Mesendoderm (in vitro differentiated cells): ENCODE data around the gene BCL3.

Source experiments
- DNase-seq: peaks from one replicate; pipeline ENCODE4 v3.0.0; 2013
- H2AK5ac ChIP-seq: 2 replicates; pipeline ENCODE4 v1.6.1; 2013; ENCODE audit warnings: low read length, inconsistent platforms
- H2BK120ac ChIP-seq: 2 replicates; pipeline ENCODE4 v1.6.1; 2013; ENCODE audit warnings: low read depth, mild to moderate bottlenecking, low read length, moderate library complexity, mixed read lengths
- H2BK15ac ChIP-seq: replicated peaks from 2 replicates; pipeline ENCODE4 v1.6.1; 2013; ENCODE audit warnings: low read depth, mild to moderate bottlenecking, moderate library complexity
- H2BK5ac ChIP-seq: 2 replicates; pipeline ENCODE4 v1.6.1; 2013; ENCODE audit warnings: low read length, inconsistent platforms
- H3K18ac ChIP-seq: 2 replicates; pipeline ENCODE4 v1.6.1; 2013; ENCODE audit warnings: mild to moderate bottlenecking, low read length, mixed read lengths
- H3K23ac ChIP-seq: one replicate; pipeline ENCODE4 v1.6.1; 2013; ENCODE audit warnings: low read length
- H3K27ac ChIP-seq: 2 replicates; pipeline ENCODE4 v1.5.1; 2013; ENCODE audit warnings: low read depth, mild to moderate bottlenecking, inconsistent platforms, low read length, moderate library complexity
- H3K27me3 ChIP-seq: 2 replicates; pipeline ENCODE4 v1.6.1; 2013; ENCODE audit warnings: low read length, control low read depth, mild to moderate bottlenecking, inconsistent platforms; ENCODE audit not compliant: insufficient read depth, poor library complexity
- H3K36me3 ChIP-seq: 2 replicates; pipeline ENCODE4 v1.6.1; 2013; ENCODE audit warnings: low read length, inconsistent platforms; ENCODE audit not compliant: control insufficient read depth, insufficient read depth
- H3K4ac ChIP-seq: one replicate; pipeline ENCODE4 v1.6.1; 2013; ENCODE audit warnings: low read depth, mild to moderate bottlenecking, low read length, moderate library complexity
- H3K4me1 ChIP-seq: 2 replicates; pipeline ENCODE4 v1.6.1; 2013; ENCODE audit warnings: low read depth, low read length, inconsistent platforms; ENCODE audit not compliant: control insufficient read depth
- H3K4me2 ChIP-seq: 2 replicates; pipeline ENCODE4 v1.6.1; 2013; ENCODE audit warnings: low read length
- H3K4me3 ChIP-seq: 2 replicates; pipeline ENCODE4 v1.5.1; 2013; ENCODE audit warnings: mild to moderate bottlenecking, low read length
- H3K56ac ChIP-seq: one replicate; pipeline ENCODE4 v1.6.1; 2013; ENCODE audit warnings: low read length
- H3K79me1 ChIP-seq: 2 replicates; pipeline ENCODE4 v1.6.1; 2013; ENCODE audit warnings: low read length, inconsistent platforms
- H3K79me2 ChIP-seq: 2 replicates; pipeline ENCODE4 v1.6.1; 2013; ENCODE audit warnings: mild to moderate bottlenecking, low read length; ENCODE audit not compliant: control insufficient read depth, insufficient read depth
- H3K9ac ChIP-seq: 2 replicates; pipeline ENCODE4 v1.6.1; 2013; ENCODE audit warnings: low read length, inconsistent platforms
- H4K5ac ChIP-seq: one replicate; pipeline ENCODE4 v1.6.1; 2013; ENCODE audit warnings: low read length
- H4K8ac ChIP-seq: one replicate; pipeline ENCODE4 v1.6.1; 2013; ENCODE audit warnings: low read depth, mild to moderate bottlenecking, control low read depth, low read length, moderate library complexity
- WGBS: extraction: QIAGEN DNeasy Blood & Tissue Kit; methylation state at CpG from one replicate; pipeline ENCODE4 v1.1.7; 2013; ENCODE audit warnings: low lambda C conversion rate, missing lambda C conversion rate; ENCODE audit not compliant: insufficient coverage; ENCODE audit errors: extremely low coverage; 5-methylcytosine and 5-hydroxymethylcytosine counted together

BCL3 gene

DNA sequence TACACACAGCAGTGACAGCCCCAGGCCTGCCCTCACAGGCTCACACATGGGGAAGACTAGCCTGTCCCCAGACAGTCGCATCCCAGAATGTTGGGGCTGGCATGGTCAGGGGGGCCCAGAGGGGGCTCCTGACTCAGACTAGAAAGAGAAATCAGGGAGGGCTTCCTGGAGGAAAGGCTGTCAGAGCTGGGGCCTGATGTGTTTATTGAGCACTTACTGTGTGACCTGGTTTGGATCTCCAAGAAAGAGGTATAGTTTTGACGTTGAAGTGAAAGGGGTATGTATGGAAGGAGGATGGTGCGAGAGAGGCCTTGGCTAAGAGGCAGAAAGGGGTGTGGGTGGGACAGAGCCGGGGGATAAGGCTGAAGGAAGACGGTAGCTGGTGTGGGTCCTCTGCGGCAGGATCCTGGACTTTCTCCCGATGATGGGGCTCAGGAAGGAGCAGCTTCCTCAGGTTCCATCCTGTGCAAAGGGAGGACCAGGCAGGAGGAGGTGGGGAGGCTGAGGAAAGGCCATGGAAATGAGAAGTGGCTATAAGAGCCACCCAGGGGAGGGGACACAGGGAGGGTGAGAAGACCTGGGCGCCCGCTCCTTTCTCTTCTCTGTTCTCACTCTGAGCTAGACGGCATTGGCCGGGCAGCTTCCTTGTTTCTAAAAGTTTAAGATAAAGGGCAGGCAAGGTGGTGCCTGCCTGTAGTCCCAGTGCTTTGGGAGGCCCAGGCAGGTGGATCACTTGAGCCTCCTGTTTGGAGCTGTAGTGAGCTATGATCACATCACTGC is 16.1 kb upstream of the BCL3 start:
- no peaks in the 10 kb centered on the region for H3K36me3 ChIP-seq
- no peak overlapping the region for H3K23ac ChIP-seq
- no peaks in the 10 kb centered on the region for H3K27me3 ChIP-seq
- H3K79me2 ChIP-seq: no peaks in the 10 kb centered on the region
- WGBS: no CpG with 5 or more reads among the region's 11 CpGs
- H2BK120ac ChIP-seq: no peak overlapping the region
- H2BK15ac ChIP-seq: no peak overlapping the region
- H3K4me3 ChIP-seq: no peak overlapping the region
- no peak for DNase-seq
- H3K4ac ChIP-seq: no peak overlapping the region
- H3K4me2 ChIP-seq: no peak overlapping the region
- no peak overlapping the region for H3K27ac ChIP-seq
- H2BK5ac ChIP-seq: no peak overlapping the region
- no peak overlapping the region for H3K18ac ChIP-seq
- no peak overlapping the region for H4K8ac ChIP-seq
- no peak overlapping the region for H3K56ac ChIP-seq
- no peaks in the 10 kb centered on the region for H3K79me1 ChIP-seq
- H4K5ac ChIP-seq: no peak overlapping the region
- H3K4me1 ChIP-seq: no peaks in the 10 kb centered on the region
- H2AK5ac ChIP-seq: no peak overlapping the region
- no peak overlapping the region for H3K9ac ChIP-seq

DNA sequence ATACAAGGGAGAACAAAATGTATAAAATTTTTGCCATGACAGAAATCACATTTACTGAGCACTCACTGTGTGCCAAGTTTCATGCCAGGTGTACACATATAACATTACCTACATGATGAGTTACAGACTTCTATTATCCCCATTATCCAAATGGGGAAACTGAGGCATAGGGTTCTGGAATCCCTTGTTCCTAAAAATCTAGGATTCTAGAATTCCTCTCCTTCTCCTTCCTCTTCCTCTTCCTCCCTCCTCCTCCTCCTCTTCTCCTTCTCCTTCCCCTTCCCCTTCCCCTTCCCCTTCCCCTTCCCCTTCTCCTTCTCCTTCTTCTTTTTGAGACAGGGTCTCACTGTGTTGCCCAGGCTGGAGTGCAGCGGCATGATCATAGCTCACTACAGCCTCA is 14.2 kb upstream of the BCL3 start:
- Histone ChIP-seq H3K9ac (no peak overlapping the region), H3K27me3 (no peaks in the 10 kb centered on the region), H2BK120ac (no peak overlapping the region), H3K4me3 (no peak overlapping the region), H4K8ac (no peak overlapping the region), H3K4me1 (no peaks in the 10 kb centered on the region), H3K36me3 (no peaks in the 10 kb centered on the region), H3K4ac (no peak overlapping the region), H4K5ac (no peak overlapping the region), H2AK5ac (no peak overlapping the region), H3K23ac (no peak overlapping the region), H2BK15ac (no peak overlapping the region), H3K4me2 (no peak overlapping the region), H3K18ac (no peak overlapping the region), H3K79me1 (no peaks in the 10 kb centered on the region), H3K79me2 (no peaks in the 10 kb centered on the region), H3K56ac (no peak overlapping the region), H3K27ac (no peak overlapping the region), H2BK5ac (no peak overlapping the region)
- no peak for DNase-seq
- no CpG with 5 or more reads among the region's 1 CpG for WGBS

DNA sequence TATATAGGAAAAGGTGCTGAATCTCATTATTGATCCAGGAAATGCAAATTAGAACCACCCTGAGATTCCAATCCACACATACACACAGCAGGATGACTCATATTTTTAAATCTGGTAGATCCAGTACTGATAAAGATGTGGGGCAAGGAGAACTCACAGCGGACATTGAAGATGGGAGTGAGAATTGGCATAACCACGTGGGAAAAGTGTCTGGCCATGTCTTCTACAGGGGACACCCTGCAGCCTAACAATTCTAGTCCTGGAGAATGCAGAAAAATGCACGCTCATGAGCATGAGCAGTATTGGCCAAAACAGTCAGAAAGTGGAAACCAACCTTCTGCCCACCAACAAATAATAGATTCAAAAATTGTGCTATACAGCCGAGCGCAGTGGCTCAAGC is 13.5 kb upstream of the BCL3 start:
- Histone ChIP-seq H2BK5ac (no peak overlapping the region), H3K4me3 (no peak overlapping the region), H3K23ac (no peak overlapping the region), H4K5ac (no peak overlapping the region), H3K36me3 (no peaks in the 10 kb centered on the region), H3K4me2 (no peak overlapping the region), H2BK15ac (no peak overlapping the region), H3K79me1 (no peaks in the 10 kb centered on the region), H3K18ac (no peak overlapping the region), H3K27ac (no peak overlapping the region), H3K79me2 (no peaks in the 10 kb centered on the region), H2BK120ac (no peak overlapping the region), H3K4me1 (no peaks in the 10 kb centered on the region), H3K9ac (no peak overlapping the region), H3K56ac (no peak overlapping the region), H4K8ac (no peak overlapping the region), H3K4ac (no peak overlapping the region), H3K27me3 (no peaks in the 10 kb centered on the region), H2AK5ac (no peak overlapping the region)
- DNase-seq: no peak
- WGBS: no CpG with 5 or more reads among the region's 5 CpGs

DNA sequence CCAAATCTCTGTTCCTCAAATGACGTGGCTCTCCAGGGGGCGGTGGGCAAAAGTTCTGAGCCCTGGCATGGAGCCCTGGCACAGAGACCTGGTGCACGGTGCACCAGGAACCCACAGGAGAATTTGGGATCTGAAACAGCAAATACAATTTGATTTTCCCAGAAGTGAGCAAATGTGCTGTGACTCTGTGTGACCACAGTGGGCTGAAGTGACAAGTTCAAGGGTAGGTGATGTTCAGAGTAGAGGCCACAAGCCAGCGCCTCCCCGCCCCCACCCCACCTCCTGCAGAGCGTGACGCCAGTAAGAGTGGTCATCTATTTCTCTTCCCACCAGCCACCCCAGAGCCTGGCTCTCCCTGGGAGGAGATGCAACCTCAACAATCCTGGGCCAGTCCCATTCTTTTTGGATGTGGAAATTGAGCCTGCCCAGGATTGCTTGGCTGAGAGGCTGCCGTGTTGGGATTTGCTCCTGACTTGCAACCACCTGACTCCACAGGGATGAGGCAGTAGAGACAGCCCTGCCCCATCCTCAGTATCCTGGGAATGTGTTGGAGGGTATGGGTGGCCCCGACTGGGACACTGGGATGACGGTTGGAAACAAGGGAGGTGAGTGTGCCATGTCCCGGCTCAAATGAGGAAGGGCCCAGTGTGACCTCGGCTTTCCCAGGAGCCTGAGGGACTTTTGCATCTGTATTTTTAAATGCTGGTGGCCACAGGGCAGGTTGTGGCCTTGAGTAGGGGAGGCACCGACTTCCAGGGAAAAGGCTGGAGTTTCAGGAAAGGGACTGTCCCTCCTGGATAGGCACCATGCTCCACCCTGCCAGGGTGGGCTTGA is 11.1 kb upstream of the BCL3 start:
- no peaks in the 10 kb centered on the region for H3K36me3 ChIP-seq
- no peaks in the 10 kb centered on the region for H3K79me1 ChIP-seq
- H3K23ac ChIP-seq: no peak overlapping the region
- H3K27me3 ChIP-seq: no peaks in the 10 kb centered on the region
- H3K4me2 ChIP-seq: no peak overlapping the region
- no peak overlapping the region for H3K9ac ChIP-seq
- H3K27ac ChIP-seq: no peak overlapping the region
- H3K79me2 ChIP-seq: no peaks in the 10 kb centered on the region
- no peak overlapping the region for H2BK120ac ChIP-seq
- H3K4ac ChIP-seq: no peak overlapping the region
- no peak overlapping the region for H3K56ac ChIP-seq
- H3K4me1 ChIP-seq: peaks cover 3% of the 10 kb centered on the region
- no peak overlapping the region for H3K4me3 ChIP-seq
- no peak overlapping the region for H3K18ac ChIP-seq
- no peak overlapping the region for H2BK15ac ChIP-seq
- no peak overlapping the region for H4K5ac ChIP-seq
- H2AK5ac ChIP-seq: no peak overlapping the region
- no peak overlapping the region for H2BK5ac ChIP-seq
- no peak overlapping the region for H4K8ac ChIP-seq
- WGBS: no CpG with 5 or more reads among the region's 13 CpGs
- DNase-seq: no peak

DNA sequence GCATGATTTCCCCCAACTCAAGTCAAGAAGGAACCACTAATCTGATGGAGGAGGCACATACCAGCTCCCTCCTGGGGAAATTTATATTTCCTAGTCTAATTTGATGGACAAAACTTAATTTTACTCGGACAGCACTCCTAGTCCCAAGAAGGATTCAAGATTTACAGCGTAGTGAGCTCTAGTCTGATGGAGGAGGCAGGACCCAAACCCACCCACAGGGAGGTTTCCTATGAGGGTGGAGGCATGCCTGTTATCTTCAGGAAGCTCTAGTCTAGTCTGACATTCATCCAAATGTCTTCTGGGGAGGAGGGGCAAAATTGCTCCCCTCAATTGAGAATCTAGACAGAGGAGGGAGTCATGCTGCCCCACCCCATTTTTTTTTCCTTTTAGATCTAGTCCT is 10.4 kb upstream of the BCL3 start:
- H3K79me1 ChIP-seq: no peaks in the 10 kb centered on the region
- H3K18ac ChIP-seq: no peak overlapping the region
- peaks cover 3% of the 10 kb centered on the region for H3K4me1 ChIP-seq
- no peak overlapping the region for H4K5ac ChIP-seq
- H2BK15ac ChIP-seq: no peak overlapping the region
- no peak overlapping the region for H3K27ac ChIP-seq
- no peaks in the 10 kb centered on the region for H3K79me2 ChIP-seq
- H3K23ac ChIP-seq: no peak overlapping the region
- H3K56ac ChIP-seq: no peak overlapping the region
- no peaks in the 10 kb centered on the region for H3K27me3 ChIP-seq
- no peak overlapping the region for H4K8ac ChIP-seq
- no CpG with 5 or more reads among the region's 2 CpGs for WGBS
- H3K4me2 ChIP-seq: no peak overlapping the region
- H2BK5ac ChIP-seq: no peak overlapping the region
- H2AK5ac ChIP-seq: no peak overlapping the region
- no peak overlapping the region for H3K4ac ChIP-seq
- H3K4me3 ChIP-seq: no peak overlapping the region
- H2BK120ac ChIP-seq: no peak overlapping the region
- no peak for DNase-seq
- no peak overlapping the region for H3K9ac ChIP-seq
- no peaks in the 10 kb centered on the region for H3K36me3 ChIP-seq
